HepG2 (cell line): ENCODE results near the gene ABCB4.

ENCODE experiments used
- EZH2 ChIP-seq: conservative IDR thresholded peaks from 2 replicates; pipeline ENCODE4 v1.6.1; 2012; ENCODE audit warnings: mild to moderate bottlenecking, low read depth, low read length, moderate library complexity
- PRDM10 ChIP-seq: sonication (generic); formaldehyde crosslinking; IDR thresholded peaks from 2 replicates; pipeline ENCODE4 v1.4.0; 2020; ENCODE audit warnings: low read depth, missing genetic modification reagents
- TMF1 ChIP-seq: sonication (generic); formaldehyde crosslinking; IDR thresholded peaks from 2 replicates; pipeline ENCODE4 v1.8.1; 2022; ENCODE audit warnings: low read depth, missing genetic modification reagents
- ZFP1 ChIP-seq: IDR thresholded peaks from 2 replicates; pipeline ENCODE4 v1.6.1; 2016
- ZNF740 ChIP-seq: sonication (generic); formaldehyde crosslinking; IDR thresholded peaks from 2 replicates; pipeline ENCODE4 v1.4.0; 2020; ENCODE audit warnings: missing genetic modification reagents

GRCh38 chr7:87499494-87499893 is 24.0 kb upstream of the ABCB4 start:
- TF ChIP-seq TMF1 (CRISPR knock-in tag) (no peak), ZNF740 (CRISPR knock-in tag) (no peak), PRDM10 (CRISPR knock-in tag) (no peak), EZH2 (no peak), ZFP1 (CRISPR knock-in tag) (no peak)
